ENCODE data around the gene RNF169.

Gene RNF169

GRCh38 chr11:74744277-74744676 lies 4.4 kb upstream of the RNF169 start:
- H3K79me2 ChIP-seq (ENCODE audit: insufficient read depth, low read length): peaks cover 11% of the 10 kb centered on the region
- no peak overlapping the region for H3K4me2 ChIP-seq (ENCODE audit: insufficient read depth, low read length)
- H3K36me3 ChIP-seq (ENCODE audit: insufficient read depth, low read length): no peaks in the 10 kb centered on the region; the same call in 1 of the 2 replicates
- ATAC-seq (ENCODE audit: insufficient read depth, low read depth): no peak
- no peak for TF ChIP-seq CTCF (IDR thresholded peaks at IDR 0.05; ENCODE audit: borderline replicate concordance, extremely low read depth, low read length, poor library complexity, severe bottlenecking)
- TF ChIP-seq EZH2 (IDR thresholded peaks at IDR 0.05; ENCODE audit: borderline replicate concordance, low read depth, low read length, severe bottlenecking): no peak
- H4K20me1 ChIP-seq (ENCODE audit: insufficient read depth, low read length): no peaks in the 10 kb centered on the region
- H3K9ac ChIP-seq (ENCODE audit: low read depth, low read length): no peak overlapping the region
- no peaks in the 10 kb centered on the region for H3K9me3 ChIP-seq (ENCODE audit: insufficient read depth, low read length, severe bottlenecking)
- H3K27me3 ChIP-seq (ENCODE audit: insufficient read depth, low read length, poor library complexity): no peaks in the 10 kb centered on the region
- H3K4me1 ChIP-seq (ENCODE audit: insufficient read depth, low read length): peaks cover 13% of the 10 kb centered on the region
- DNase-seq: no peak
- no peak overlapping the region for H3K4me3 ChIP-seq (ENCODE audit: low read depth in 1 of 2, low read length in 2 of 2)
- no peak overlapping the region for H3K27ac ChIP-seq (ENCODE audit: low read length)
- no peak overlapping the region for H2AFZ ChIP-seq (ENCODE audit: low read depth, low read length)

GRCh38 chr11:74746868-74747267 lies 1.8 kb upstream of the RNF169 start:
- no peak overlapping the region for H3K27ac ChIP-seq (ENCODE audit: low read length)
- no peaks in the 10 kb centered on the region for H3K9me3 ChIP-seq (ENCODE audit: insufficient read depth, low read length, severe bottlenecking)
- no peaks in the 10 kb centered on the region for H3K27me3 ChIP-seq (ENCODE audit: insufficient read depth, low read length, poor library complexity)
- peaks cover 34% of the 10 kb centered on the region for H3K4me1 ChIP-seq (ENCODE audit: insufficient read depth, low read length)
- no peak for TF ChIP-seq EZH2 (IDR thresholded peaks at IDR 0.05; ENCODE audit: borderline replicate concordance, low read depth, low read length, severe bottlenecking)
- TF ChIP-seq CTCF (IDR thresholded peaks at IDR 0.05; ENCODE audit: borderline replicate concordance, extremely low read depth, low read length, poor library complexity, severe bottlenecking): no peak
- H3K36me3 ChIP-seq (ENCODE audit: insufficient read depth, low read length): no peaks in the 10 kb centered on the region; the same call in 1 of the 2 replicates
- H3K4me3 ChIP-seq (ENCODE audit: low read depth in 1 of 2, low read length in 2 of 2): no peak overlapping the region
- H3K79me2 ChIP-seq (ENCODE audit: insufficient read depth, low read length): peaks cover 36% of the 10 kb centered on the region
- DNase-seq (no peak), ATAC-seq (ENCODE audit: insufficient read depth, low read depth) (no peak)
- no peak overlapping the region for H3K9ac ChIP-seq (ENCODE audit: low read depth, low read length)
- no peak overlapping the region for H2AFZ ChIP-seq (ENCODE audit: low read depth, low read length)
- H4K20me1 ChIP-seq (ENCODE audit: insufficient read depth, low read length): no peaks in the 10 kb centered on the region; the same call in 1 of the 2 replicates
- H3K4me2 ChIP-seq (ENCODE audit: insufficient read depth, low read length): no peak overlapping the region

- peak overlapping the region; percentile 85 for H2AFZ ChIP-seq (ENCODE audit: low read depth, low read length)
- peak overlapping the region; percentile 76 for H3K27ac ChIP-seq (ENCODE audit: low read length)
- DNase-seq (peak; percentile 71), ATAC-seq (ENCODE audit: insufficient read depth, low read depth) (peak; percentile 63)
- peaks cover 61% of the 10 kb centered on the region for H3K79me2 ChIP-seq (ENCODE audit: insufficient read depth, low read length)
- H3K9me3 ChIP-seq (ENCODE audit: insufficient read depth, low read length, severe bottlenecking): no peaks in the 10 kb centered on the region
- H3K4me1 ChIP-seq (ENCODE audit: insufficient read depth, low read length): peaks cover 34% of the 10 kb centered on the region
- H3K4me3 ChIP-seq (ENCODE audit: low read depth in 1 of 2, low read length in 2 of 2): peak overlapping the region; percentile 68 to 74
- peak overlapping the region; percentile 78 for H3K4me2 ChIP-seq (ENCODE audit: insufficient read depth, low read length)
- H3K36me3 ChIP-seq (ENCODE audit: insufficient read depth, low read length): no peaks in the 10 kb centered on the region; the same call in 1 of the 2 replicates
- TF ChIP-seq EZH2 (IDR thresholded peaks at IDR 0.05; ENCODE audit: borderline replicate concordance, low read depth, low read length, severe bottlenecking) (no peak), CTCF (IDR thresholded peaks at IDR 0.05; ENCODE audit: borderline replicate concordance, extremely low read depth, low read length, poor library complexity, severe bottlenecking) (no peak)
- no peaks in the 10 kb centered on the region for H3K27me3 ChIP-seq (ENCODE audit: insufficient read depth, low read length, poor library complexity)
- peaks cover 7% of the 10 kb centered on the region; the same call in 1 of the 2 replicates for H4K20me1 ChIP-seq (ENCODE audit: insufficient read depth, low read length)
- peak overlapping the region; percentile 94 for H3K9ac ChIP-seq (ENCODE audit: low read depth, low read length)
These were observed 697 bp downstream of the RNF169 start for GRCh38 chr11:74749127-74749964.

Data from DND-41 (cell line).